H9 (cell line): ENCODE measurements around the gene C2orf92. TPM values are rescaled to one million over a fixed set of nuclear protein-coding genes. Genes with fewer than 3 reads are reported as not detected.
A peak's percentile ranks its signal among the peaks of the same experiment; 100 is the strongest.

Experiments
- DNase-seq: peaks from one replicate; pipeline ENCODE4 v3.0.0-alpha.2; 2017
- H2AFZ ChIP-seq: one replicate; pipeline ENCODE4 v1.6.1; 2013; ENCODE audit warnings: mild to moderate bottlenecking, low read length, control low read depth, moderate library complexity
- H2AK5ac ChIP-seq: 2 replicates; pipeline ENCODE4 v1.6.1; 2013; ENCODE audit warnings: low read length, control low read depth, mixed read lengths; ENCODE audit not compliant: insufficient read length
- H2BK120ac ChIP-seq: one replicate; pipeline ENCODE4 v1.6.1; 2013; ENCODE audit warnings: low read depth, mild to moderate bottlenecking, low read length, control low read depth, inconsistent platforms; ENCODE audit not compliant: poor library complexity, severe bottlenecking
- H2BK12ac ChIP-seq: 2 replicates; pipeline ENCODE4 v1.6.1; 2013; ENCODE audit warnings: low read length, control low read depth, mixed read lengths, low read depth; ENCODE audit not compliant: insufficient read length
- H2BK15ac ChIP-seq: 2 replicates; pipeline ENCODE4 v1.6.1; 2013; ENCODE audit warnings: low read depth, low read length, control low read depth
- H2BK20ac ChIP-seq: one replicate; pipeline ENCODE4 v1.6.1; 2013; ENCODE audit warnings: low read depth, mild to moderate bottlenecking, low read length, control low read depth, inconsistent platforms; ENCODE audit not compliant: poor library complexity, severe bottlenecking
- H2BK5ac ChIP-seq: 2 replicates; pipeline ENCODE4 v1.6.1; 2013; ENCODE audit warnings: low read length, control low read depth, mixed read lengths; ENCODE audit not compliant: insufficient read length
- H3K14ac ChIP-seq: 2 replicates; pipeline ENCODE4 v1.6.1; 2013; ENCODE audit warnings: low read length, control low read depth; ENCODE audit not compliant: insufficient read depth
- H3K18ac ChIP-seq: 2 replicates; pipeline ENCODE4 v1.6.1; 2013; ENCODE audit warnings: low read depth, mild to moderate bottlenecking, mixed read lengths, low read length, control low read depth; ENCODE audit not compliant: insufficient read length
- H3K23ac ChIP-seq: 2 replicates; pipeline ENCODE4 v1.6.1; 2013; ENCODE audit warnings: low read length, control low read depth, mixed read lengths, low read depth; ENCODE audit not compliant: insufficient read length
- H3K23me2 ChIP-seq: 2 replicates; pipeline ENCODE4 v1.6.1; 2013; ENCODE audit warnings: low read depth, mild to moderate bottlenecking, mixed read lengths, low read length, control low read depth; ENCODE audit not compliant: insufficient read length, poor library complexity, severe bottlenecking
- H3K27ac ChIP-seq: 2 replicates; pipeline ENCODE4 v1.5.1; 2013; ENCODE audit warnings: low read length, control low read depth, mixed read lengths, low read depth; ENCODE audit not compliant: insufficient read length
- H3K27me3 ChIP-seq: 2 replicates; pipeline ENCODE4 v1.6.1; 2013; ENCODE audit warnings: low read length, control low read depth, inconsistent platforms; ENCODE audit not compliant: insufficient read depth
- H3K4ac ChIP-seq: 2 replicates; pipeline ENCODE4 v1.6.1; 2013; ENCODE audit warnings: low read depth, mild to moderate bottlenecking, control low read depth, inconsistent platforms, low read length, moderate library complexity
- H3K4me1 ChIP-seq: 2 replicates; pipeline ENCODE4 v1.6.1; 2013; ENCODE audit warnings: low read length, control low read depth, inconsistent platforms; ENCODE audit not compliant: insufficient read depth
- H3K4me2 ChIP-seq: 2 replicates; pipeline ENCODE4 v1.6.1; 2013; ENCODE audit warnings: low read length, control low read depth, mixed read lengths; ENCODE audit not compliant: insufficient read length, insufficient read depth
- H3K56ac ChIP-seq: 2 replicates; pipeline ENCODE4 v1.6.1; 2013; ENCODE audit warnings: low read depth, mild to moderate bottlenecking, mixed read lengths, low read length, control low read depth; ENCODE audit not compliant: insufficient read length
- H3K79me1 ChIP-seq: 2 replicates; pipeline ENCODE4 v1.6.1; 2013; ENCODE audit warnings: low read depth, mild to moderate bottlenecking, moderate library complexity, low read length, control low read depth, inconsistent platforms; ENCODE audit not compliant: insufficient read depth, poor library complexity, severe bottlenecking
- H3K79me2 ChIP-seq: 2 replicates; pipeline ENCODE4 v1.6.1; 2013; ENCODE audit warnings: low read length, control low read depth, inconsistent platforms; ENCODE audit not compliant: insufficient read depth
- H3K9ac ChIP-seq: 2 replicates; pipeline ENCODE4 v1.6.1; 2013; ENCODE audit warnings: low read length, control low read depth, mixed read lengths; ENCODE audit not compliant: insufficient read length; ENCODE audit errors: extremely low read depth
- H3K9me3 ChIP-seq: one replicate; pipeline ENCODE4 v1.6.1; 2013; ENCODE audit warnings: low read depth, low read length, inconsistent platforms; ENCODE audit not compliant: control insufficient read depth
- H3T11ph ChIP-seq: one replicate; pipeline ENCODE4 v1.6.1; 2013; ENCODE audit warnings: mild to moderate bottlenecking, low read length, control low read depth, inconsistent platforms
- H4K20me1 ChIP-seq: one replicate; pipeline ENCODE4 v1.6.1; 2013; ENCODE audit not compliant: control insufficient read depth, insufficient read length, insufficient read depth
- H4K5ac ChIP-seq: 2 replicates; pipeline ENCODE4 v1.6.1; 2013; ENCODE audit warnings: low read depth, mild to moderate bottlenecking, mixed read lengths, low read length, control low read depth; ENCODE audit not compliant: insufficient read length
- H4K8ac ChIP-seq: replicated peaks from 2 replicates; pipeline ENCODE4 v1.6.1; 2013; ENCODE audit warnings: low read length, control low read depth, mixed read lengths, low read depth; ENCODE audit not compliant: insufficient read length
- H4K91ac ChIP-seq: 2 replicates; pipeline ENCODE4 v1.6.1; 2013; ENCODE audit warnings: low read depth, mild to moderate bottlenecking, moderate library complexity, mixed read lengths, low read length, control low read depth; ENCODE audit not compliant: insufficient read length
- H3K27ac Mint-ChIP-seq, 3 experiments: 2 replicates in 2 of 3; 3 replicates in 1 of 3; pipeline ENCODE4 v1.8.0; 2020 to 2021; ENCODE audit warnings: mixed read lengths in 3 of 3, mild to moderate bottlenecking in 1 of 3, moderate library complexity in 1 of 3
- H3K27me3 Mint-ChIP-seq: 2 replicates; pipeline ENCODE4 v1.8.0; 2021; ENCODE audit warnings: low read depth, mild to moderate bottlenecking, moderate library complexity, mixed read lengths
- H3K36me3 Mint-ChIP-seq, 3 experiments: 2 replicates in 2 of 3; 3 replicates in 1 of 3; pipeline ENCODE4 v1.8.0; 2020 to 2021; ENCODE audit warnings: low read depth in 3 of 3, mixed read lengths in 3 of 3; ENCODE audit not compliant: insufficient read depth in 1 of 3
- H3K4me1 Mint-ChIP-seq, 2 experiments: 2 replicates each; pipeline ENCODE4 v1.8.0; 2020; ENCODE audit warnings: mixed read lengths in 2 of 2
- H3K4me3 Mint-ChIP-seq, 2 experiments: 2 replicates in 1 of 2; 3 replicates in 1 of 2; pipeline ENCODE4 v1.8.0; 2020 to 2021; ENCODE audit warnings: mild to moderate bottlenecking in 2 of 2, mixed read lengths in 2 of 2, moderate library complexity in 1 of 2
- H3K9me3 Mint-ChIP-seq, 2 experiments: 2 replicates in 1 of 2; 3 replicates in 1 of 2; pipeline ENCODE4 v1.8.0; 2020; ENCODE audit warnings: mild to moderate bottlenecking in 2 of 2, mixed read lengths in 2 of 2, moderate library complexity in 1 of 2
- CTCF ChIP-seq: fragments of 200-600 bp; sonication (generic); conservative IDR thresholded peaks from 3 replicates; pipeline ENCODE4 v1.8.0; 2021; ENCODE audit warnings: antibody characterized with exemption, mild to moderate bottlenecking
- WGBS: extraction: QIAGEN DNeasy Blood & Tissue Kit; methylation state at CpG from one replicate; pipeline ENCODE4 v1.1.7; 2013; ENCODE audit warnings: missing lambda C conversion rate, low lambda C conversion rate, mixed read lengths; ENCODE audit not compliant: insufficient read length; ENCODE audit errors: extremely low coverage; 5-methylcytosine and 5-hydroxymethylcytosine counted together
- total RNA-seq: library from RNA; stranded (reverse); gene quantifications from 2 replicates; pipeline ENCODE4 v1.2.1, GENCODE V29; 2021

The C2orf92 gene
- total RNA-seq, 1 experiment from 2014 or later = 7.3 TPM

DNA sequence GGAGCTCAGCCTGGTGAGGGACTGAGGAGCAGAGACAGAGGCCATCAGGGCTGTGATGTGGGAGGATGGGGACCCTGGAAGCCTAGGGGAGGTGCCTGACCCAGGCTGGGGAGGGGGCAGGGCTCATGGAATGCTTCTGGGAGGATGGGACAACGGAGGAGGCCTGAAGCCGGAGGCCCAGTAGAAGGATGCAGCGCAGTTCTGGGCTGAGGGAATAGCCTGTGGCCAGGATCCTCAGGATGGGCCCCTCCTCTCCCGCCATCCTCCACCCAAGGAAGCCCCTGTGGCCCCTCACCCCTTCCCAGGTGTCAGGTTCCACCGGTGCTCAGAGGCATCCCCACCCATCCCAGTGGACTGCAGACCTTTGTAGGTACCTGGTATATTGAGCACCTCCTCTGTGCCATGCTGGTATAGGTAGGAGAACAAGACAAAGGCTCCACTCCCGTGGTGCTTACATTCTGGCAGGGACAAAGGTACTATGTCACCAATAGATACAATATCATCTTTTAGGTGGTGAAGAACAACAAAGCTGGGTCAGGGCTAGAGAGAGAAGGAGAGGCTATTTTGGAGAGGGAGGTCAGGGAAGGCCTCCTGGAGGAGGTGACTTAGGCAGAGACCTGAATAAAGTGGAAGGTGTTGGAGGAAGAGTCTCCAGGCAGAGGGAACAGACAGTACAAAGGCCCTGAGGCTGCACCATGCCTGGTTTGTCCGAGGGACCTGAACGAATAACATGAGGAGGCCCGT is 46.6 kb downstream of the C2orf92 start:
- Histone ChIP-seq H3K27me3 (no peaks in the 10 kb centered on the region), H2BK5ac (no peak overlapping the region), H2BK15ac (no peak overlapping the region), H3K79me1 (no peaks in the 10 kb centered on the region), H2AK5ac (no peak overlapping the region), H3K56ac (no peak overlapping the region), H3K4ac (no peak overlapping the region), H4K20me1 (no peaks in the 10 kb centered on the region), H3K23me2 (no peaks in the 10 kb centered on the region), H3K9ac (no peak overlapping the region), H2BK120ac (no peak overlapping the region), H2BK12ac (no peak overlapping the region), H3K23ac (no peak overlapping the region), H3K14ac (no peak overlapping the region), H3K9me3 (no peaks in the 10 kb centered on the region), H3K27ac (no peak overlapping the region), H3K79me2 (no peaks in the 10 kb centered on the region), H4K91ac (no peak overlapping the region), H3K4me1 (peaks cover 6% of the 10 kb centered on the region), H2BK20ac (no peak overlapping the region), H3T11ph (no peak overlapping the region), H4K5ac (no peak overlapping the region), H3K4me2 (no peak overlapping the region), H3K18ac (no peak overlapping the region), H2AFZ (no peak overlapping the region), H4K8ac (no peak overlapping the region)
- no peaks in the 10 kb centered on the region; a peak in 1 of 7 replicates for H3K36me3 Mint-ChIP-seq
- peaks cover 25 to 26% of the 10 kb centered on the region in 2 experiments for H3K4me1 Mint-ChIP-seq
- H3K9me3 Mint-ChIP-seq = no peaks in the 10 kb centered on the region; a peak in 1 of 5 replicates
- DNase-seq = no peak
- H3K27me3 Mint-ChIP-seq = peaks cover 5% of the 10 kb centered on the region
- TF ChIP-seq CTCF = no peak
- peak overlapping the region in 2 of 3 experiments; percentile 2 to 39; a peak in 2 of 7 replicates for H3K27ac Mint-ChIP-seq
- H3K4me3 Mint-ChIP-seq = no peak overlapping the region; a peak in 1 of 5 replicates
- no CpG with 5 or more reads among the region's 9 CpGs for WGBS
